GM19463 (cell line): ENCODE measurements around the gene SOX8.
"Not testable (repeated sequence)": the region's sequence is repeated elsewhere in the genome, so short reads cannot be mapped to it uniquely, and the experiment has no call there.

Experiments
- ATAC-seq: cut with Tn5 transposase; IDR thresholded peaks from one replicate; pipeline ENCODE4 v1.9.1; 2021; ENCODE audit warnings: mild to moderate bottlenecking, moderate library complexity; ENCODE audit not compliant: unreplicated experiment

The SOX8 gene

GRCh38 chr16:981695-982144 lies at the start of gene SOX8:
SOX8 (plus strand) TSS chr16:981770; CDS start chr16:981923, 153 bp downstream.
- ATAC-seq, result no peak

- no peak for ATAC-seq
Observed at GRCh38 chr16:932831-933330, 48.7 kb upstream of the SOX8 start.

GRCh38 chr16:933581-933980 lies 48.0 kb upstream of the SOX8 start:
- no peak for ATAC-seq

DNA sequence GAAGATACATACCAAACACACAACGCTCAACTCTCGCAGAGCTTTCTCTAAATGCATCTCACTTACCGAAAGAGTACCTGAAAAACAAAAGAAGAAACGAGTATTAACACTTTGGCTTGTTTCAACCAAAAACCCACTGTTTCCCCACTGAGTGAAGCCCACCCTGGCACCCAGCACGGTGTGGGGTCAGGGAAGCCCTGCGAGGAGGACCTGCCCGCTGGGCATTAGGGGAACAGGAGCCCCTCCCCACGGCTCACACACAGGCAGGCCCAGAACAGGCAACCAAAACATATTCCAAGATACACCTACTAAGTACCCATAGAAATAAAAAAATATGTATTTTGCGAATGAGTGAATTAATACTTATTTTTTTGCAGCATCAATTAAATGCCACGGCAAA lies 47.4 kb upstream of the SOX8 start:
- no peak for ATAC-seq

GRCh38 chr16:935684-936083 lies 45.9 kb upstream of the SOX8 start:
- no peak for ATAC-seq

- ATAC-seq, result no peak
Observed at GRCh38 chr16:937311-937710, 44.3 kb upstream of the SOX8 start.

DNA sequence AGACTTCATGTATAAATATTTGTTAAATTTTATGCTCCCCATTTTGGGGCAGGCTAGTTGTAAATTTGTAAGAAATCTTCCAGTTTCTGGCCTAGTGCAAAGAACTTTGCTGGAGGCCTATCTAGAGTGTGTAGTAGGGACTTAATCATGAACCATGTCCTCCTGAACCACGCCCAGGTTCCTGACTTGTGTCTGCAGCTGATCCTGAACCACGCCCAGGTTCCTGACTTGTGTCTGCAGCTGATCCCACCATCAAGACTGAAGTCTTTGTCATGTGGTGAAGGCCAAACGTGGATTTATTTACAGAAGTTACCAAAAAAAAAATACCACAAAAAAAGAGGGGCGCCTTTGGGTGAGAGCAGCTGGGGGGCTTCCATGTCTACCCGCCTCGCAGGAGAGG lies 43.8 kb upstream of the SOX8 start:
- ATAC-seq, result no peak

GRCh38 chr16:938136-938535 lies 43.4 kb upstream of the SOX8 start:
- no peak for ATAC-seq

DNA sequence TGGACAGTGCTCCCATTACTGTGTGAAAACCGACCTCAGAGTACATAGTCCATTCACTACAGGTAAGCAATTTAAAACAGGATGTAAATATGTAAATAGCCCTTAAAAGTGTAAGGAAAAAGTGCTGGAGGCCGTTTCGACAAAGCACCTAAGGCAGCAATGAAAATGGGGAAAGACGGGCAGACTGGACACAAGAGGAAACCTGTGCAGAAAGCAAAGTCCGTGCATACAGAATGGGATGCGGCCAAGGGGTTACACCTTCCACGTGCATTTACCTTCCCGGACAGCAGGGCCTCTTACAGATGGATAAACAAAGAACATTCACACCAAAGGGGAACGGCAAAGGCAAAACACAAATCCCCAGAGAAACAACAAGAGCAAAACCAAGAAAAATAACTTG lies 42.8 kb upstream of the SOX8 start:
- no peak for ATAC-seq

GRCh38 chr16:939311-939710 lies 42.3 kb upstream of the SOX8 start:
- ATAC-seq, result no peak

GRCh38 chr16:939941-940340 lies 41.6 kb upstream of the SOX8 start:
- no peak for ATAC-seq

- ATAC-seq, result no peak
Observed at GRCh38 chr16:942436-943060, 39.0 kb upstream of the SOX8 start.

DNA sequence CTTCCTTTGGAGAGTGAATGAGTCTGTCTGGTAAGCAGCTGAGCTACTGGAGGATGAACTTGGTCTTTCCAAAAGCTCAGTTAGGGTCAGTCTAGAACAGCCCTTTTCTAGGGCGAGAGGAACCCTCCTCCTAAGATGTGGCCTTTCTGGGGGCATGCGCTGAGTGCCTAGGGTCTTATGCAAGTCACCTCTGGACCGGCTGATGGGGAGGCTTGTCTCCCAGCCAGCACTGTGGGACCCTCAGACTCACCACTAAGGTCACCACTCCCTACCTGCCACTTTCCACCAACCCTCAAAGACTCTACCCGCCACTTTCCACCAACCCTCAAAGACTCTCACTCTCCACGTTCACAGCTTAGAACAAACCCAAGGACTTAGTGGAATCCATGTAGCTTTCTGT lies 37.6 kb upstream of the SOX8 start:
- no peak for ATAC-seq

- no peak for ATAC-seq
Observed at GRCh38 chr16:945271-946047, 36.1 kb upstream of the SOX8 start.

DNA sequence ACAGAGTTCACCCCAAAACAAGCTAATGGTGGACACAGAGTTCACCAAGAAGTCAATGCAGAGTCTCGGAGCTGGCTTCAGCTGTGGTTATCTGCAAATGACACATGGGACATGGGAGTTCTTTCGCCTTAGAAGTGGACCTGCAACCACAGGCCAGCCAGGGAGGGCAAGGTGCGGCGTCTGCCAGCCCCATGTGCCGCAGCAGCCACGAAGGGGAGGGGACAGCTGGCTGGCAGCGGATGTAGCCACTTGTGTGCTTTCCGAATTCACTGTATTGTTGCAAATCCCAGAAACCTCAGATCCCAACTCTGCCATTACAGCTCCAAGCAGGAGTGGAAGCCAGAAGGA lies 35.5 kb upstream of the SOX8 start:
- ATAC-seq, result no peak

DNA sequence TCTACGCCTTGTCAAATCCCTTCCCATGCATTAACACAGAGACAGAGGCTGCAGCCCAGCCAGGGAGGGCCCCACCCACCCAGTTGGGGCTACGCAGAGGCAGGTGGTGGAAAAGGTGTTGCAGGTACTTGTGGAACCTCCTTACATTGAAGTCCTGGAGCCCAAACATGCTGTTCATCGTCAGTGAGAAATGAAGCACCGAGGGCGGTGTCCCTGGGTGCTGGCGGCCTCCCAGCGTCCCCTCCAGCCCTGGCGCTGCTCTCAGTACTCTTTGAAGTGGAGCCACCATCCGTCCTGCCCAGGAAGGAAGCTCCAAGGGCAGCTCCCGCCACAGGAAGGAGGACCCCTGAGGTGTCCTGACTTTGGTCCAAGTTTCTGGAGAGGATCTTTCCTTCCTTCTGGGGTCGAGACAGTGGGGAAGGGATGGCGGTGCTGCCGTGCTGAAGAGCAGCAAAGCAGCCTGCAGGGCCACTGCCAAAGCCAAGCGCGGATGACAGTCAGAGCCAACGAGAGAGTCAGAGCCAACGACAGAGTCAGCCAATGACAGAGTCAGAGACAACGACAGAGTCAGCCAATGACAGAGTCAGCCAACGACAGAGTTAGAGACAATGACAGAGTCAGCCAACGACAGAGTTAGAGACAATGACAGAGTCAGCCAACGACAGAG lies 34.2 kb upstream of the SOX8 start:
- ATAC-seq, result no peak

DNA sequence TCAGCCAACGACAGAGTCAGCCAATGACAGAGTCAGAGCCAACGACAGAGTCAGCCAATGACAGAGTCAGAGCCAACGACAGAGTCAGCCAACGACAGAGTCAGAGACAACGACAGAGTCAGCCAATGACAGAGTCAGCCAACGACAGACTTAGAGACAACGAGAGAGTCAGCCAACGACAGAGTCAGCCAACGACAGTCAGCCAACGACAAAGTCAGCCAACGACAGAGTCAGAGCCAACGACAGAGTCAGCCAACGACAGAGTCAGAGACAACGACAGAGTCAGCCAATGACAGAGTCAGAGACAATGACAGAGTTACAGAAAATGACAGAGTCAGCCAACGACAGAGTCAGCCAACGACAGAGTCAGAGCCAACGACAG lies 33.7 kb upstream of the SOX8 start:
- not testable (repeated sequence) for ATAC-seq

GRCh38 chr16:948767-949166 lies 32.8 kb upstream of the SOX8 start:
- not testable (repeated sequence) for ATAC-seq

DNA sequence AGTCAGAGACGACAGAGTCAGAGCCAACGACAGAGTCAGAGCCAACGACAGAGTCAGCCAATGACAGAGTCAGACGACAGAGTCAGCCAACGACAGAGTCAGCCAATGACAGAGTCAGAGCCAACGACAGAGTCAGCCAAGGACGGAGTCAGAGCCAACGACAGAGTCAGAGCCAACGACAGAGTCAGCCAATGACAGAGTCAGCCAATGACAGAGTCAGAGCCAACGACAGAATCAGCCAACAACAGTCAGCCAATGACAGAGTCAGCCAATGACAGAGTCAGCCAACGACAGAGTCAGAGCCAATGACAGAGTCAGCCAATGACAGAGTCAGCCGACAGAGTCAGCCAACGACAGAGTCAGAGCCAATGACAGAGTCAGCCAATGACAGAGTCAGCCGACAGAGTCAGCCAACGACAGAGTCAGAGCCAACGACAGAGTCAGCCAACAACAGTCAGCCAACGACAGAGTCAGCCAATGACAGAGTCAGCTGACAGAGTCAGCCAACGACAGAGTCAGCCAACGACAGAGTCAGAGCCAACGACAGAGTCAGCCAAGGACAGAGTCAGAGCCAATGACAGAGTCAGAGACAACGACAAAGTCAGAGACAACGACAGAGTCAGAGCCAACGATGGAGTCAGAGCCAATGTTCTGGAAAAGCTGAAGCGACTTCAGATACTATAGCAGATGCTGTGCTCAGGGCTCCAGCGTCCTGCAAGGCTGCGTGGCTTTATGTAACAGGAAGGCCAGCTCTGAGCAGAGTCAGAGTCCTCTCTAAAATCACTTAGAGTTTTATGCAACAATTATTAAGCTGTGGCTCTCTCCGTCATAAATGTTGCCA lies 30.6 kb upstream of the SOX8 start:
- not testable (repeated sequence) for ATAC-seq

- no peak for ATAC-seq
Observed at GRCh38 chr16:951660-952301, 29.8 kb upstream of the SOX8 start.

DNA sequence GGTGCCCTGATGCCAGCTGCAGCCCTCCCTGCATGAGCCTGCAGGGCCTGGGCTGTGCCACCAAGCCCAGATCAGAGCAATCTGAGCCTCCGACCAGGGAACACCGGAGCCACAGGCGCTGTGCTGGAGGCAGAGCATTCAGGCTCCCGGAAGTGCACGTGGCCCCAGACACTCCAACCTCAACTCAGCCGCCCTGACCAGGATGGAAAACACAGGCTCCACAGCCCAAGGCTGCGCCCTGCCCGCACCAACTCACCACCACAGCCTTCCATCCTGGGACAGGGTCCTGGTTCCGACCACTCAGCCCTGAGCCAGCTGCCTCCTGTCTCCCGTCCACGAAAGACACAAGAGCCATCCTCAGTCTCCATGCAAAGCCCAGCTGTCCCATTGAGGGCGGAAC lies 29.2 kb upstream of the SOX8 start:
- no peak for ATAC-seq
